K562 (cell line): ENCODE results near the gene NADK. TPM values are rescaled to one million over a fixed set of nuclear protein-coding genes. Genes with fewer than 3 reads are reported as not detected.

Experiments
- ARID1B ChIP-seq: fragments of 450-650 bp; IDR thresholded peaks from 2 replicates; pipeline ENCODE4 v1.6.1; 2016; ENCODE audit warnings: antibody characterized with exemption, mild to moderate bottlenecking, inconsistent platforms
- ATF2 ChIP-seq: sonication (generic); formaldehyde crosslinking; IDR thresholded peaks from 2 replicates; pipeline ENCODE4 v1.8.1; 2022; ENCODE audit warnings: missing genetic modification reagents
- ATF6 ChIP-seq: sonication (generic); formaldehyde crosslinking; IDR thresholded peaks from 2 replicates; pipeline ENCODE4 v1.4.0; 2020; ENCODE audit warnings: mild to moderate bottlenecking, missing genetic modification reagents
- HMGN3 ChIP-seq: IDR thresholded peaks from 2 replicates; pipeline ENCODE4 v1.6.1; 2011; ENCODE audit warnings: borderline replicate concordance, low read depth, mild to moderate bottlenecking, mixed read lengths, low read length; ENCODE audit not compliant: insufficient read length; ENCODE audit errors: extremely low read depth
- LEF1 ChIP-seq: fragments of 450-650 bp; IDR thresholded peaks from 2 replicates; pipeline ENCODE4 v1.6.1; 2016; ENCODE audit warnings: mild to moderate bottlenecking
- MAFK ChIP-seq: IDR thresholded peaks from 2 replicates; pipeline ENCODE4 v1.6.1; 2011; ENCODE audit warnings: low read length, improper control_type of control experiment
- MTF1 ChIP-seq: fragments of 250-450 bp; sonication (Bioruptor Pico); IDR thresholded peaks from 2 replicates; pipeline ENCODE4 v1.9.0; 2021; ENCODE audit warnings: moderate library complexity, mild to moderate bottlenecking, inconsistent platforms, borderline replicate concordance
- NCOA6 ChIP-seq: fragments of 450-650 bp; IDR thresholded peaks from 2 replicates; pipeline ENCODE4 v1.6.1; 2017; ENCODE audit warnings: mild to moderate bottlenecking
- NR2C2 ChIP-seq, 2 experiments: fragments of 200-800 bp in 1 of 2; sonication (Bioruptor generic) in 1 of 2; sonication (generic) in 1 of 2; formaldehyde crosslinking in 1 of 2; IDR thresholded peaks; 2 replicates each; pipeline versions ENCODE4 v1.6.1 to v1.8.0; 2016 to 2022; ENCODE audit warnings: mild to moderate bottlenecking in 1 of 2, missing compliant biosample characterization in 1 of 2, missing genetic modification characterization in 1 of 2, missing genetic modification reagents in 1 of 2
- NR2F6 ChIP-seq: fragments of 450-650 bp; formaldehyde crosslinking; IDR thresholded peaks from 2 replicates; pipeline ENCODE4 v1.4.0; 2020; ENCODE audit warnings: mild to moderate bottlenecking
- PCBP2 ChIP-seq: fragments of 200-400 bp; formaldehyde crosslinking; IDR thresholded peaks from 2 replicates; pipeline ENCODE4 v1.6.1; 2018; ENCODE audit warnings: low read length, low read depth, mild to moderate bottlenecking, moderate library complexity; ENCODE audit not compliant: poor library complexity, severe bottlenecking
- PHF20 ChIP-seq: fragments of 450-650 bp; IDR thresholded peaks from 2 replicates; pipeline ENCODE4 v1.6.1; 2018; ENCODE audit not compliant: partially characterized antibody
- PREB ChIP-seq: sonication (generic); formaldehyde crosslinking; IDR thresholded peaks from 2 replicates; pipeline ENCODE4 v1.8.1; 2023; ENCODE audit warnings: mild to moderate bottlenecking, missing genetic modification reagents
- PTBP1 ChIP-seq: fragments of 200-400 bp; formaldehyde crosslinking; IDR thresholded peaks from 2 replicates; pipeline ENCODE4 v1.6.1; 2017; ENCODE audit warnings: low read depth, low read length
- RBM25 ChIP-seq: fragments of 200-400 bp; formaldehyde crosslinking; IDR thresholded peaks from 2 replicates; pipeline ENCODE4 v1.6.1; 2018; ENCODE audit warnings: low read length, low read depth, moderate library complexity; ENCODE audit not compliant: severe bottlenecking
- SRF ChIP-seq, 2 experiments: fragments of 250-450, 450-650 bp in 1 of 2; sonication (Bioruptor Pico) in 1 of 2; sonication (generic) in 1 of 2; formaldehyde crosslinking; IDR thresholded peaks; 2 replicates each; pipeline versions ENCODE4 v1.5.0 to v1.5.1; 2020 to 2022; ENCODE audit warnings: mild to moderate bottlenecking in 1 of 2, missing genetic modification reagents in 1 of 2
- ZFP1 ChIP-seq: fragments of 450-650 bp; formaldehyde crosslinking; IDR thresholded peaks from 2 replicates; pipeline ENCODE4 v1.4.0; 2020; ENCODE audit warnings: mild to moderate bottlenecking, mixed read lengths
- ZNF121 ChIP-seq: sonication (generic); formaldehyde crosslinking; conservative IDR thresholded peaks from 2 replicates; pipeline ENCODE4 v1.8.0; 2022; ENCODE audit warnings: missing genetic modification reagents
- ZNF146 ChIP-seq: IDR thresholded peaks from one replicate; pipeline ENCODE4 v1.6.1; 2018; ENCODE audit warnings: missing compliant biosample characterization; ENCODE audit not compliant: unreplicated experiment
- ZNF263 ChIP-seq: sonication (generic); formaldehyde crosslinking; IDR thresholded peaks from 2 replicates; pipeline ENCODE4 v1.8.0; 2022; ENCODE audit warnings: mild to moderate bottlenecking, missing genetic modification reagents, borderline replicate concordance
- ZNF449 ChIP-seq: fragments of 250-450 bp; sonication (Bioruptor Pico); IDR thresholded peaks from 2 replicates; pipeline ENCODE4 v1.8.0; 2022; ENCODE audit warnings: moderate library complexity, mild to moderate bottlenecking, inconsistent platforms
- ZNF780A ChIP-seq: fragments of 250-450 bp; sonication (Bioruptor Pico); IDR thresholded peaks from 2 replicates; pipeline ENCODE4 v1.5.0; 2021; ENCODE audit warnings: mild to moderate bottlenecking
- polyA plus RNA-seq, 8 experiments: library from polyadenylated mRNA; depleted of rRNA in 4 of 8; stranded (reverse) in 5 of 8; unstranded in 3 of 8; fragments of >200 nt; fragmentation: Nextera tagmentation in 2 of 8; fragmentation: Illumina TruSeq in 1 of 8; extraction: Ambion mirVana in 2 of 8; extraction: Trizol in 1 of 8; gene quantifications; 2 replicates each; pipeline versions ENCODE4 v1.2.1 to v1.2.3, GENCODE V29; 2011 to 2014; ENCODE audit warnings: inconsistent platforms in 1 of 8, missing spikeins in 1 of 8
- total RNA-seq, 7 experiments: library from RNA; depleted of rRNA in 6 of 7; stranded (reverse); fragments of >200 nt in 6 of 7; fragmentation: Illumina TruSeq in 2 of 7; extraction: Trizol in 2 of 7; gene quantifications; 2 replicates each; pipeline versions ENCODE4 v1.2.1 to v1.2.3, GENCODE V29; 2011 to 2021; ENCODE audit warnings: low replicate concordance in 1 of 7

NADK gene
- total and polyA plus RNA-seq, 9 of the 15 experiments (the other 6 are each of a cell fraction or from before 2014, with no cell fraction given), result 1.5 to 135 (median 75.1) TPM

GRCh38 chr1:1782399-1783221 lies 4.3 kb upstream of the NADK start (continued):
- TF ChIP-seq ZNF449 (CRISPR knock-in tag), result no peak
- no peak for TF ChIP-seq NCOA6
- TF ChIP-seq ATF2 (CRISPR knock-in tag), result no peak
- TF ChIP-seq PCBP2, result no peak
- TF ChIP-seq ZNF146 (CRISPR knock-in tag), result no peak
- TF ChIP-seq LEF1, result no peak; the same call in 1 of the 2 replicates
- TF ChIP-seq ATF6 (CRISPR knock-in tag), result no peak
- TF ChIP-seq ZNF263 (CRISPR knock-in tag), result no peak
- TF ChIP-seq PHF20, result no peak
- no peak for TF ChIP-seq PREB
- peak; percentile 10 for TF ChIP-seq HMGN3
- TF ChIP-seq PTBP1, result no peak
- no peak for TF ChIP-seq ZNF121 (CRISPR knock-in tag)
- TF ChIP-seq RBM25, result no peak
- 0 out of 2 replicates have a peak, but pooled peaks have one; percentile 13 for TF ChIP-seq NR2F6 (CRISPR knock-in tag)
- TF ChIP-seq ARID1B, result no peak
- no peak for TF ChIP-seq ZNF780A
- TF ChIP-seq MTF1 (CRISPR knock-in tag), result no peak
- TF ChIP-seq MAFK, result no peak
- no peak for TF ChIP-seq SRF (CRISPR knock-in tag; IDR thresholded peaks at IDR 0.05)
- TF ChIP-seq NR2C2 (CRISPR knock-in tag; IDR thresholded peaks at IDR 0.05), result no peak
- peak; percentile 60 for TF ChIP-seq NR2C2 (tag; IDR thresholded peaks at IDR 0.05)
- no peak for TF ChIP-seq ZFP1
